ENCODE results near the gene ZBTB45. TPM values are rescaled to one million over a fixed set of nuclear protein-coding genes. Genes with fewer than 3 reads are reported as not detected.
"Not testable (repeated sequence)": the region's sequence is repeated elsewhere in the genome, so short reads cannot be mapped to it uniquely, and the experiment has no call there.

The ZBTB45 gene
- total RNA-seq, 4 donors from 2014 or later: 9.8 to 14.0 (median 13.4) TPM

GRCh38 chr19:58492265-58492664, 27.3 kb downstream of the ZBTB45 start:
- Histone ChIP-seq H3K4me3 (no peak overlapping the region), H3K27ac (no peak overlapping the region)

GRCh38 chr19:58491393-58491792, 28.2 kb downstream of the ZBTB45 start:
- Histone ChIP-seq H3K4me1 (no peaks in the 10 kb centered on the region), H3K9me3 (no peaks in the 10 kb centered on the region), H3K27me3 (no peaks in the 10 kb centered on the region), H3K27ac (no peak overlapping the region), H3K4me3 (no peak overlapping the region), H3K36me3 (no peaks in the 10 kb centered on the region)
- TF ChIP-seq POLR2A (IDR thresholded peaks at IDR 0.05) (no peak), EP300 (IDR thresholded peaks at IDR 0.05) (no peak), POLR2AphosphoS5 (IDR thresholded peaks at IDR 0.05) (no peak), CTCF (IDR thresholded peaks at IDR 0.05) (no peak)
- 86 to 90% methylated on average over 1 to 5 of the region's 5 CpGs for WGBS, 2 donors (ENCODE audit: low coverage in 1 of 2)
- ATAC-seq: no peak

More at GRCh38 chr19:58492265-58492664, 27.3 kb downstream of the ZBTB45 start:
- Histone ChIP-seq H3K36me3 (no peaks in the 10 kb centered on the region), H3K27me3 (no peaks in the 10 kb centered on the region), H3K9me3 (no peaks in the 10 kb centered on the region), H3K4me1 (no peaks in the 10 kb centered on the region)
- 69 to 94% methylated on average over 7 to 9 of the region's 14 CpGs for WGBS, 2 donors (ENCODE audit: low coverage in 1 of 2)
- ATAC-seq: no peak
- TF ChIP-seq EP300 (IDR thresholded peaks at IDR 0.05) (no peak), POLR2AphosphoS5 (IDR thresholded peaks at IDR 0.05) (no peak), CTCF (IDR thresholded peaks at IDR 0.05) (no peak), POLR2A (IDR thresholded peaks at IDR 0.05) (no peak)

GRCh38 chr19:58484349-58484748, 35.3 kb downstream of the ZBTB45 start:
- H3K27me3 ChIP-seq, H3K9me3 ChIP-seq, H3K4me1 ChIP-seq, H3K27ac ChIP-seq, H3K4me3 ChIP-seq, ATAC-seq: not testable (repeated sequence)
- 84 to 91% methylated on average over 3 to 5 of the region's 5 CpGs for WGBS, 2 donors (ENCODE audit: low coverage in 1 of 2)
- H3K36me3 ChIP-seq: peaks cover 0 to 33% of the 10 kb centered on the region in 2 donors

- Histone ChIP-seq H3K27me3 (no peaks in the 10 kb centered on the region), H3K4me3 (no peak overlapping the region), H3K36me3 (peaks cover 0 to 39% of the 10 kb centered on the region in 2 donors), H3K9me3 (no peaks in the 10 kb centered on the region), H3K27ac (peak overlapping the region in 1 of 4 donors; percentile 19), H3K4me1 (peaks cover 0 to 9% (median 0%) of the 10 kb centered on the region in 3 donors)
- ATAC-seq: no peak
- TF ChIP-seq EP300 (IDR thresholded peaks at IDR 0.05) (no peak), CTCF (IDR thresholded peaks at IDR 0.05) (no peak), POLR2AphosphoS5 (IDR thresholded peaks at IDR 0.05) (peak; percentile 10), POLR2A (IDR thresholded peaks at IDR 0.05) (no peak)
- 69 to 73% methylated on average over 2 of the region's 2 CpGs for WGBS, 2 donors (ENCODE audit: low coverage in 1 of 2)
These were observed 35.8 kb downstream of the ZBTB45 start for GRCh38 chr19:58483776-58484175.

GRCh38 chr19:58482372-58482771, 37.2 kb downstream of the ZBTB45 start:
- no peaks in the 10 kb centered on the region for H3K27me3 ChIP-seq
- no peaks in the 10 kb centered on the region for H3K9me3 ChIP-seq
- TF ChIP-seq EP300 (IDR thresholded peaks at IDR 0.05) (no peak), CTCF (IDR thresholded peaks at IDR 0.05) (no peak), POLR2A (IDR thresholded peaks at IDR 0.05) (no peak), POLR2AphosphoS5 (IDR thresholded peaks at IDR 0.05) (no peak)
- ATAC-seq: no peak
- 89% methylated on average over 3 of the region's 7 CpGs; no CpG with 5 or more reads in 1 of the 2 donors for WGBS, 2 donors (ENCODE audit: low coverage in 1 of 2)
- peaks cover 0 to 52% of the 10 kb centered on the region in 2 donors for H3K36me3 ChIP-seq
- H3K4me1 ChIP-seq: peaks cover 0 to 13% (median 0%) of the 10 kb centered on the region in 3 donors
- H3K27ac ChIP-seq: no peak overlapping the region
- H3K4me3 ChIP-seq: no peak overlapping the region
